ENCODE results near the gene PTPRCAP.
"Not testable (repeated sequence)": the region's sequence is repeated elsewhere in the genome, so short reads cannot be mapped to it uniquely, and the experiment has no call there.

The PTPRCAP gene

DNA sequence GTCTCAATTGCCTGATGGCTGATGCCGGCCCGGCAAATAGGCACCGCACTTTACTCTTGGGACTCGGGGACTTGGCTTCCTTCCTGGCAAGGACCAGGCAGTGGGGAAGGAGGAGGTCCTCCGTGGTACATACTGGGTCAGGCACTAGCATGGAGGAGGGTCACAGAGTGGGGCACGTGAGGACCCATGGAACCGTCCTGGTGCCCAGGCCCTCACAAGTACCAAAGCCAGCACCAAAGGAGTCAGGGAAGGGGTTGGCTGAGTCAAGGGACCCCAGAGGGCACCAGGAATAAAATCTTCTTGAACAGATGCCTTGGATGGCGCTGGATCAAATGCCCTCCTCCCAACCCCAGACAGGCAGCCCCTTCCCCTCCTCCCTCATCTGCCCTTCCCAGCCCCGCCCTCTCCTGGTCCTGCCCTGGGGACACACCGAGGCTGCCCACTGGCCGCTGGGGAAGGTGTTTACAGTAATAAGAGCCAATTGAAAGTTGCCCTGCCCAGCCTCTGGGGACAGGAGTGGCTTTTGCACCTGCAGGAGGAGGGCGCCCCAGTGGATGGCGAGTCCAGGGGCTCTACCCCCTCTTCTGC, 27.6 kb downstream of the PTPRCAP start:
- no peak for DNase-seq (ENCODE audit: low read depth in 2 of 2)

DNA sequence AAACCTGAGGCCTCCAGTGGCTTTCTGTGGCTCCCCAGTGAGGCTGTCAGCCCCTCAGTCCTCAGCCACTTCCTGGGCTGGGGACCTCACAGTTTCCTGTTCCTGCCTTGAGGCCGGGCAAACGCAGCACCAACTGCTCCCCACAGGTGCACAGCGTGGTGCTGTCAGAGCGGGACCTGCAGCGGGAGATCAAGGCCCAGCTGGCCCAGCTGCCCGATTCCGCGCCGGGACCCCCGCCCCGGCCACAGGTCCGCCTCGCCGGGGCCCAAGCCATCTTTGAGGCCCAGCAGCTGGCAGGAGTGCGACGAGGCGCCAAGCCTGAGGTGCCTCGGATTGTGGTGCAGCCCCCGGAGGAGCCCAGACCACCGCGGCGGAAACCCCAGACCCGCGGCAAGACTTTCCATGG, 28.2 kb downstream of the PTPRCAP start:
- DNase-seq (ENCODE audit: low read depth in 2 of 2), result peak; percentile 51 to 62

GRCh38 chr11:67408437-67409200, 28.9 kb downstream of the PTPRCAP start:
- DNase-seq (ENCODE audit: low read depth in 2 of 2), result no peak

DNA sequence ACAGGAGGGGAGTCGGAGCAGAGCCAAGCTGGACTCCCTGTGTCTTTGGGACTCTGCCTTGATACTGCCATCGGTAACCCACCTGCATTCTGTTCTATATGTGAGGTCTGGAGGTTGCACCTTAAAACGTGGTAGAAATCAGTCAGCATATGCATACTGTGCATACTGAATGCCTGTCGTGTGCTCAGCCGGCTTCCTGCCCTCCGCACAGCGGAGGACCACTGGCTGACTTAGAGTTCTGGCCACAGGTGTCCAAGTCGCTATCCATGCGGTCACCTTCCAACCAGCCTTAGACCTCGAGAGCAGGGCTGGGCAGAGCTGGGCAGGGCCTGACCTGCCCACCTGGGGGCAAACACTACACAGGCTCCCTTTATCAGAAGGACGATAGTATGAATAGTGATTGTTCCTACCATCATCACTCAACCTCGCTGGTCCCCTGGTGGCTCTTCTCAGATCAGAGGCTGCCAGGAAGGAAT, 29.8 kb downstream of the PTPRCAP start:
- DNase-seq (ENCODE audit: low read depth in 2 of 2), result no peak

GRCh38 chr11:67406969-67407687, 30.4 kb downstream of the PTPRCAP start:
- DNase-seq (ENCODE audit: low read depth in 2 of 2), result no peak

DNA sequence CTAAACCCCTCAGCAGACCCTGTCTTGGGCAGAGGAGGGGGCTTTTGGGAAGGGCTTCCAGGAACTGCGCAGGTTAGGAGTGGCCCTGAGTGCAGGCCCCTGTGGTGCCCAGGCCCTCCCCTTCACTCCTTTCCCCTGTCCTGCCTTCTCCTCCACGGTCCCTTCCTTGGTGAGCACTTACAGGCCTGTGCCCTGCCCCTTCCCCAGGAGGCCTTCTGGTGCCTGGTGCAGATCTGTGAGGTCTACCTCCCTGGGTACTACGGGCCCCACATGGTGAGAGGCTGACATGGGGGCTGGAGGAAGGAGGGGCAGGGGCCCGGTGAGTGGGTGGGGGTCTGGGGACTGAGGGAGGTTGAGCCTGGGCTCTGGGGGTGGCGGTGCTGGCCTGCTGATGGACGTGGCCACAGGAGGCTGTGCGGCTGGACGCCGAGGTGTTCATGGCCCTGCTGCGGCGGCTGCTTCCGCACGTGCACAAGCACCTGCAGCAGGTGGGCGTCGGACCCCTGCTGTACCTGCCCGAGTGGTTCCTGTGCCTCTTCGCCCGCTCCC, 31.0 kb downstream of the PTPRCAP start:
- DNase-seq (ENCODE audit: low read depth in 2 of 2), result no peak

DNA sequence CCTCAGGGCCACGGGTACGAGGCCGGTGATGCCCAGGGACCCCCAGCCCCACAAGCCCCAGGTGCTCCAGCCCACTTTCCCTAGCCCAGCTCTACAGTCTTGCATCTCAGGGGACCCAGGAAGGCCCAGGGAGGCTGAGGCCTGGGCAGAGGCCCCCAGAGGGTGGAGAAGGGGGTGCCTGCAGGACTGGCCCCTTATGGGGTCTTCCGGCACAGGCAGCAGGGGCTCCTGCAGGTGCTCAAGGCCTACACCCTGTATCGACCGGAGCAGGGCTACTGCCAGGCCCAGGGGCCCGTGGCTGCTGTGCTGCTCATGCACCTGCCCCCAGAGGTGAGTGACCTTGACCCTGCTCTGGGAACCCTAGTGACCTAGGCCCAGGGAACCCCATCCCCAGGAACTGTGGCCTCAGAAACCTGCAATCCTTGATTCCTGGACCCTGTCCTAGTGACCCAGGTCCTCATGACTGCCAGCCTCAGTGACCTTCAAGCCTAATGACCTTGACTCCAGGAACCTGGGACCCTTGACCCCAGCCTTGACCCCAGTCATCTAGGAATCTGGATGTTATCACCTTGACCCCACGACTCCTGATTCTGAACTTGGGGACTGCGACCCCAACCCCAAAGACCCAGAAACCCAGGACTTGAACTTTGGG, 31.7 kb downstream of the PTPRCAP start:
- no peak for DNase-seq (ENCODE audit: low read depth in 2 of 2)

DNA sequence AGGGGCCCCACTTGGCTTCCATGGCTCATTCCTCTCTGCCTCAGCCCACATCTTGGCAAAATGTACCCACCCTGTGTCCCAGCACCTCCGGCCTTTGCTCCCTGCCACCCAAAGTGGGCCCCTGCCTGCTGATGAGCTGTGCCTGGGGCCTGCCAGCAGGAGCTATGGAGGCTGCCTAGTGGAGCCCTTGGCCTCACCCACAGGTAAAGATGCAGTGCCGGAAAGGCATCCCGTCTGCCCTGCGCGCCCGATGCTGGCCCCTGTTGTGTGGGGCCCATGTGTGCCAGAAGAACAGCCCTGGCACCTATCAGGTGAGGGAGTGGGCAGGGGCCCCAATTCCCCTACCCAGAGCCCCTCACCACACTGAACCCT, 32.3 kb downstream of the PTPRCAP start:
- no peak for DNase-seq (ENCODE audit: low read depth in 2 of 2)

GRCh38 chr11:67404515-67405195, 32.8 kb downstream of the PTPRCAP start:
- peak in 1 of 2 donors; percentile 20 for DNase-seq (ENCODE audit: low read depth in 2 of 2)

DNA sequence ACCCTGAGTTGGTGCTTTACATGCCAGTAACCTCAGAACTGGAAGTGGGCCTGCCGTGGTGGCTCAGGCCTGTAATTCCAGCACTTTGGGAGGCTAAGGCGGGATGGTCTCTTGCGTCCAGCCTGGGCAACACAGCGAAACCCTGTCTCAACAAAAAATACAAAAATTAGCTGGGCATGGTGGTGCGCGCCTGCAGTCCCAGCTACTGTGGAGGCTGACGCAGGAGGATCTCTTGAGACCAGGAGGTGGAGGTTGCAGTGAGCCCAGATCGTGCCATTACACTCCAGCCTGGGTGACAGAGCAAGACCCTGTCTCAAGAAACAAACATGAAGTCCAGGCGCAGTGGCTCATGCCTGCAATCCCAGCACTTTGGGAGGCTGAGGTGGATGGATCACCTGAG, 34.4 kb downstream of the PTPRCAP start:
- DNase-seq (ENCODE audit: low read depth in 2 of 2), result not testable (repeated sequence)

DNA sequence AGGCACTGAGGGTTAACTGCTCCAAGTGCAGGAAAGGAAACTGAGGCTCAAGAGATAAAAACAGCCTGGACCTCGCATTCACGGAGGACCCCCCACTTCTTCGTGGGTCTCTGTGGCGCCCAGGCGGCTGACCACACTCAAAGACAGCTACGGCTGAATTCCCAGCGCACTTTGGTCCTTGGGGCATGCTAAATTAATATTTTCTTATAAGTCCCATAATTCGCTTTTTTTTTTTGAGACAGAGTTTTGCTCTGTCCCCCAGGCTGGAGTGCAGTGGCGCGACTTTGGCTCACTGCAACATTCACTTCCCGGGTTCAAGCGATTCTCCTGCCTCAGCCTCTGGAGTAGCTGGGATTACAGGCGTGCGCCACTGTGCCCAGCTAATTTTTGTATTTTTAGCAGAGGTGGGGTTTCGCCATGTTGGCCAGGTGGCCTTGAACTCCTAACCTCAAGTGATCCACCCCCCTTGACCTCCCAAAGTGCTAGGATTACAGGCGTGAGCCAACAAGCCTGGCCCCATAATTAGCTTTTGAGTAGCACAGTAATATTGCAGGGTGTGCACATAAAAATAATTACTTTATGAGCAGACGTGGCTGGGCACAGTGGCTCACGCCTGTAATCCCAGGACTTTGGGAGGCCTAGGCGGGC, 35.2 kb downstream of the PTPRCAP start:
- not testable (repeated sequence) for DNase-seq (ENCODE audit: low read depth in 2 of 2)

GRCh38 chr11:67401495-67402191, 35.8 kb downstream of the PTPRCAP start, which contains the start of gene PPP1CA:
PPP1CA (minus strand) TSS chr11:67401858; CDS start chr11:67401782, 76 bp downstream.
- peak; percentile 89 to 91 for DNase-seq (ENCODE audit: low read depth in 2 of 2)

DNA sequence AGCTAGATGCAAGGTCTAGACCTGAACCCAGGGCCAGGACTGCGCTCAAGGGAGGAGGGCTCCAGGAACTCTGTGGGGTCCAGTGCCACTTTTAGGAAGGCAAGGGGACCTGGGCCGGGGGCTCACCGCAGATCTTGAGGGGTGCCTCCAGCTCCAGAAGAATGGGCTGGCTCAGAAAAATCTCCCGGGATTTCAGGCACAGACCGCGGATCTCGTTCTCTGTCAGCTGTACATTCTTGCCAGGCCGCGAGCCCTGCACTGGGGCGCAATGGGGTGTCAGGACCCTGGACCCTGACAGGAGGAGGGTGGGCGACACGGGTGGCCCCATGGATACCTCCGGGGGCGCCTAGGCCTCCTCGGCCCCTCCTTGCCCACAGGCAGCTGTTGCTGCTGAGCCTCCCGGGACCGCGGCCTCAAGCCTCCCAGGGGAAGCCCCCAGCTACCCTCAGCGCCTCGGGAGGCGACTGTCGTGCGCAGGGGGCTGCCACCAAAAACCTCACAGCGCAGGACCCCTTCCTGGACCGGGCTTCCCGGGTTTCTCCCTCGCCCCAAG, 36.5 kb downstream of the PTPRCAP start:
- no peak for DNase-seq (ENCODE audit: low read depth in 2 of 2)

DNA sequence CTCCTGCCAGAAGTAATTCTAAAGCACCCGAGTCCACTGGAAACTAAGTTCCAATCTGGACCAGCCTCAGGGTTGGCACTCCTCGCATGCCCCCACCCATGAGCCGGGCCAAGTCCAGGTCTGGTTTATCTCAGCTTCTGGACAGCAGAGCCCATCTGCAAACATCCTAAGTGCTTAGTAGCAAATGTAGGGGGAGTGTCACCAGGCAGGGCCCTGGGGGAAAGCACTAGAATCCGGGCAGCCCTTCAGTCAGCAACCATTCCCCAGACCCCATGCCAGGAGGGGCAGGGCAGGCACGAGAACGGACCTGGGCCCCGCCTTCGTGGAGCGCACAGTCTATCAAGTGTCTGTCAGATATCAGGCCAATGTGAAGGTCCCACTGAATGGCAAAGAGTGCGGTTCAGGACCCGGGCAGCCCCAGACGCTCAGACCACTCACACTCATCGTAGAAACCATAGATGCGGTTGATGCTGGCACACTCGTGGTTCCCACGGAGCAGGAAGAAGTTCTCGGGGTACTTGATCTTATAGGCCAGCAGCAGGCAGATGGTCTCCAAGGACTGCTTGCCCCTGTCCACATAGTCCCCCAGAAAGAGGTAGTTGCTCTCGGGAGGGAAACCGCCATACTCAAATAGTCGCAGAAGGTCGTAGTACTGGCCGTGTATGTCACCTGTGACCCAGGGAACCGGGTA, 37.1 kb downstream of the PTPRCAP start:
- no peak for DNase-seq (ENCODE audit: low read depth in 2 of 2)

- no peak for DNase-seq (ENCODE audit: low read depth in 2 of 2)
Observed at GRCh38 chr11:67398661-67399563, 38.6 kb downstream of the PTPRCAP start.

DNA sequence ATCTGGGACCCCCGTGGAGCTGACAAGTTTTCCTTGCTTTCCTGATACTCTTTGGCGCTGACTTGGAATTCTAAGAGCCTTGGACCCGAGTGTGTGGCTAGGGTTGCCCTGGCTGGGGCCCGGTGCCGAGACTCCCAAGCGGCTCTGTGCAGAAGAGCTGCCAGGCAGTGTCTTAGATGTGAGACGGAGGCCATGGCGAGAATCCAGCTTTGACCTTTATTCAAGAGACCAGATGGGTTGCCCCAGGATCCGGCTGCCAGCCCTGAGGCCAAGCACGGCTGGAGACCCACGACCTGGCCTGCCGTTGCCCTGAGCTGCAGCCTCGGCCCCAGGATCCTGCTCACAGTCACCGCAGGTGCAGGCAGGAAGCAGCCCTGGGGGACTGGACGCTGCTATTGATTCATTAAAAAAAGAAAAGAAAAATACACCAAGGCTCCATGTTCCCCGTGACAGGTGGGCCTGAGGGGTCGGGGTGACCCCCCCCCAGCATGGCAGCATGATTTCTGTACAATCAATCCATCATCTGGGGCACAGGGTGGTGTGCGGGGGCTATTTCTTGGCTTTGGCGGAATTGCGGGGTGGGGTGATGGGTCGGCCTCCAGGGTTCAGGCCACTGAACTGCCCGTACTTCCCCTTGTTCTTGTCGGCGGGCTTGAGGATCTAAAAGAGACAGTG, 39.4 kb downstream of the PTPRCAP start:
- no peak for DNase-seq (ENCODE audit: low read depth in 2 of 2)

GRCh38 chr11:67397536-67397935, 39.9 kb downstream of the PTPRCAP start:
- DNase-seq (ENCODE audit: low read depth in 2 of 2), result no peak
